ENCODE measurements around the gene DIS3L2. TPM values are rescaled to one million over a fixed set of nuclear protein-coding genes. Genes with fewer than 3 reads are reported as not detected.
"Not testable (repeated sequence)": the region's sequence is repeated elsewhere in the genome, so short reads cannot be mapped to it uniquely, and the experiment has no call there.

The DIS3L2 gene
- total RNA-seq, 2 experiments from 2014 or later = 20.2 to 20.6 TPM

DNA sequence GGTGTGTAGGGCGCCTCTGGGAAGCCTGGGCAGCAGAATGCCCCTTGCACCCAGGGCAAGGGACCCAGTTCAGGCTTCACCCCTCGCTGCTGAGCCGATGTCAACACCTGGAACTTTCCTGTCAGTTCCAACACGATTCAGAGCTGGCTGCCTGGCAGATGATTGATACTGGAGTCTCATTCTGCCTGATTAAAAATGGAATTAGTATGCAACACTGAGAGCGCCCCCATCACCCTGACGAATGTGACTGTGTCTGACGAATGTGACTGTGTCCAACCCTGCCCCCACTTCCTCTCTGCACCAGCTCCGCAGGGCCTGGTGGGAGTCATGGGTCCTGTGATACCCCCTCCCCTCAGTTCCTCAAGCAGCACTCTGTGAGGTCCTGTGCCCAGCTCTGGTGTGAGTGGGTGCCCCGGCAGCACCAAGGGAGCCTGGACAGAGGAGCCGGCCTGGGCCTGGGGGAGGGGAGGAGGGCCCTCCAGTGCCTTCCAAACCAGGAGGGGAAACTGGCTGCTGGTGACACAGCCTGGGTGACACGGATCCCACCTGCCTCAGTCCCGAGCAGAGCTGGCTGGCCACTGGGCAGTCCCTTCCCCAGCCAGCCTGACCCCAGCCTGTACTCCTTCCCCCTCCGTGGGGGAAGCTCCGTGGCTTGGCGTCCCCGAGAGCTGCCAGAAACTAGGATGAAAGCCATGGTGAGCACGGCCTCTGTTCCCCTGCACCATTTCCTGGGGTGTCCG, 375.6 kb downstream of the DIS3L2 start:
- H4K20me1 ChIP-seq (ENCODE audit: insufficient read depth, low read length) = no peaks in the 10 kb centered on the region
- TF ChIP-seq, protein P1, sequence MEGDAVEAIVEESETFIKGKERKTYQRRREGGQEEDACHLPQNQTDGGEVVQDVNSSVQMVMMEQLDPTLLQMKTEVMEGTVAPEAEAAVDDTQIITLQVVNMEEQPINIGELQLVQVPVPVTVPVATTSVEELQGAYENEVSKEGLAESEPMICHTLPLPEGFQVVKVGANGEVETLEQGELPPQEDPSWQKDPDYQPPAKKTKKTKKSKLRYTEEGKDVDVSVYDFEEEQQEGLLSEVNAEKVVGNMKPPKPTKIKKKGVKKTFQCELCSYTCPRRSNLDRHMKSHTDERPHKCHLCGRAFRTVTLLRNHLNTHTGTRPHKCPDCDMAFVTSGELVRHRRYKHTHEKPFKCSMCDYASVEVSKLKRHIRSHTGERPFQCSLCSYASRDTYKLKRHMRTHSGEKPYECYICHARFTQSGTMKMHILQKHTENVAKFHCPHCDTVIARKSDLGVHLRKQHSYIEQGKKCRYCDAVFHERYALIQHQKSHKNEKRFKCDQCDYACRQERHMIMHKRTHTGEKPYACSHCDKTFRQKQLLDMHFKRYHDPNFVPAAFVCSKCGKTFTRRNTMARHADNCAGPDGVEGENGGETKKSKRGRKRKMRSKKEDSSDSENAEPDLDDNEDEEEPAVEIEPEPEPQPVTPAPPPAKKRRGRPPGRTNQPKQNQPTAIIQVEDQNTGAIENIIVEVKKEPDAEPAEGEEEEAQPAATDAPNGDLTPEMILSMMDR (conservative IDR thresholded peaks at IDR 0.05; ENCODE audit: low read length) = no peak
- no peak for TF ChIP-seq EZH2phosphoT487 (IDR thresholded peaks at IDR 0.05; ENCODE audit: borderline replicate concordance, low read depth, low read length)
- no peak overlapping the region for H3K27ac ChIP-seq (ENCODE audit: low read depth, low read length, poor library complexity, severe bottlenecking)
- CTCF ChIA-PET (ENCODE audit: unreplicated experiment) = no interaction called here
- POLR2A ChIA-PET = no interaction called here
- no peak overlapping the region for H3K4me2 ChIP-seq (ENCODE audit: low read length)
- no peaks in the 10 kb centered on the region for H3K9me3 ChIP-seq (ENCODE audit: low read length)
- no peak overlapping the region for H2AFZ ChIP-seq (ENCODE audit: low read length)
- H3K4me3 ChIP-seq (ENCODE audit: low read depth, low read length, poor library complexity, severe bottlenecking) = no peak overlapping the region
- DNase-seq (ENCODE audit: low spot score) = no peak
- H3K9me2 ChIP-seq (ENCODE audit: insufficient read depth, low read length) = no peaks in the 10 kb centered on the region
- intact Hi-C loops (cut with micrococcal nuclease; ENCODE audit: unreplicated experiment) = loop anchor here (2.0 kb wide), 1 partner anchor 104 kb away; no protein-coding TSS in a partner anchor
- no TSS peak for BruUV-seq (replicated peaks)
- H3K4me1 ChIP-seq (ENCODE audit: insufficient read depth, low read length, poor library complexity, severe bottlenecking) = no peaks in the 10 kb centered on the region
- H3K79me2 ChIP-seq (ENCODE audit: insufficient read depth, low read depth, low read length) = no peaks in the 10 kb centered on the region
- H3K36me3 ChIP-seq (ENCODE audit: insufficient read depth, low read length) = no peaks in the 10 kb centered on the region

DNA sequence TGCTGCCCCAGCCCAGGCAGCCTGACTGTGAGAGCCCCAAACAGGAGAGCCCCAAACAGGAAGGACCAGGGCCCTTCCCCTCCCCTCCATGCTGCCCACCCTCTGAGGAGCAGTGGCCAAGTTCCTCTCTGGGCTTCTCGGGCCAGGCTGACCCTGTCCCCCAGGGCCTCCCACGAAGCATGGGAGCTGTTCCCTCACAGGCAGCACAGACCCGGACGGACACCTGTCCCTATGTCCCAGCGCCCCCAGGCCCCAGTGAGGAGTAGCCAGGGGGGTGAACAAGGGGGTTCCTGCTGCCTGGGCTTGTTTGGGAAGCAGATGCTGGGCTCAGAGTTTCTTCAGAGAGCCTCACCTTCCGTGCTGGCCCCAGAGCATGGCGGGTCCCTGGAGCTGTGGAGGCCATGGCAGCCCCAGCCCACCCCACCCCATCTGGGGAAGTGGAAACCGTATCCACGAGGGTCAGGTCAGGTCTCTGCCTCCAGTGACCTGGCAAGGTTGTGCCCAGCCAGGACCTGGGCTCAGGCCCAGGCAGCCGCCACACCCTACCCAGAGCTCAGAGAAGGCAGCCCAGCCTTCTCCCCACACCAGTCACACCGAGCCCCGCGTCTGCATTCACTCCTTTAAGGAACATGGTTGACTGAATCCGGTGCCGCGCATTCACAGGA, 376.7 kb downstream of the DIS3L2 start:
- POLR2A ChIA-PET; H3K79me2 ChIP-seq (ENCODE audit: insufficient read depth, low read depth, low read length); H4K20me1 ChIP-seq (ENCODE audit: insufficient read depth, low read length); H3K9me2 ChIP-seq (ENCODE audit: insufficient read depth, low read length); H2AFZ ChIP-seq (ENCODE audit: low read length); CTCF ChIA-PET (ENCODE audit: unreplicated experiment); H3K36me3 ChIP-seq (ENCODE audit: insufficient read depth, low read length); H3K4me2 ChIP-seq (ENCODE audit: low read length); BruUV-seq (replicated peaks); H3K4me1 ChIP-seq (ENCODE audit: insufficient read depth, low read length, poor library complexity, severe bottlenecking); H3K9me3 ChIP-seq (ENCODE audit: low read length); DNase-seq (ENCODE audit: low spot score); H3K4me3 ChIP-seq (ENCODE audit: low read depth, low read length, poor library complexity, severe bottlenecking); H3K27ac ChIP-seq (ENCODE audit: low read depth, low read length, poor library complexity, severe bottlenecking); intact Hi-C loops (cut with micrococcal nuclease; ENCODE audit: unreplicated experiment): not testable (repeated sequence)

DNA sequence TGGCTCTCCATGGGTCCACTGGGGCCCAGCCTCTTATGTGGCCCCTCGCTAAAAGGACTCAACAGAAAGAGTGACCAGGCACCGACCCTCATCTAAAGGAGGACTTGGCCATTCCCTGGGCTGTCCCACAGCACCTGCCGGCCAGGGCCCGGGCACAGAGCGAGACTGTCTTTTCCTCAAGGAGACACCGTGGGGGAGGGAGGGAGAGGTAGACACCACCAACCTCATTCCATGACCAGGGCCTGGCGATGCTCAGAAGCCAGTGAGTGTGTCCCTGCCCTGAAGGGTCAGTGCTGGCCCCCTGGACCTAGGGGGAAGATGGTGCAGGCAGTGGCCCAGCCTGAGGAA, 377.2 kb downstream of the DIS3L2 start:
- ChIA-PET CTCF (ENCODE audit: unreplicated experiment) (no interaction called here), POLR2A (no interaction called here)
- intact Hi-C loops (cut with micrococcal nuclease; ENCODE audit: unreplicated experiment) = no loop called here
- no TSS peak for BruUV-seq (replicated peaks)
- H3K4me1 ChIP-seq (ENCODE audit: insufficient read depth, low read length, poor library complexity, severe bottlenecking) = no peaks in the 10 kb centered on the region
- H3K36me3 ChIP-seq (ENCODE audit: insufficient read depth, low read length) = no peaks in the 10 kb centered on the region
- H3K4me2 ChIP-seq (ENCODE audit: low read length) = no peak overlapping the region
- H3K9me3 ChIP-seq (ENCODE audit: low read length) = no peaks in the 10 kb centered on the region
- H4K20me1 ChIP-seq (ENCODE audit: insufficient read depth, low read length) = no peaks in the 10 kb centered on the region
- H3K4me3 ChIP-seq (ENCODE audit: low read depth, low read length, poor library complexity, severe bottlenecking) = no peak overlapping the region
- DNase-seq (ENCODE audit: low spot score) = no peak
- TF ChIP-seq, protein P1 (conservative IDR thresholded peaks at IDR 0.05; ENCODE audit: low read length) = no peak
- no peak for TF ChIP-seq EZH2phosphoT487 (IDR thresholded peaks at IDR 0.05; ENCODE audit: borderline replicate concordance, low read depth, low read length)
- no peak overlapping the region for H3K27ac ChIP-seq (ENCODE audit: low read depth, low read length, poor library complexity, severe bottlenecking)
- H3K79me2 ChIP-seq (ENCODE audit: insufficient read depth, low read depth, low read length) = no peaks in the 10 kb centered on the region
- H2AFZ ChIP-seq (ENCODE audit: low read length) = no peak overlapping the region
- H3K9me2 ChIP-seq (ENCODE audit: insufficient read depth, low read length) = no peaks in the 10 kb centered on the region

All from OCI-LY7 (cell line).